NCI-H226 (cell line): ENCODE results near the gene FAAH.
A peak's percentile ranks its signal among the peaks of the same experiment; 100 is the strongest.

ENCODE experiments used
- DNase-seq: peaks from one replicate; pipeline ENCODE4 v3.0.0-alpha.2; 2015

Gene FAAH

GRCh38 chr1:46401154-46401913, 7.2 kb downstream of the FAAH start:
- peak; percentile 35 for DNase-seq

GRCh38 chr1:46401964-46402626, 8.0 kb downstream of the FAAH start:
- peak; percentile 97 for DNase-seq

- DNase-seq: no peak
Observed at GRCh38 chr1:46403916-46404315, 9.8 kb downstream of the FAAH start.

GRCh38 chr1:46404482-46405196, 10.5 kb downstream of the FAAH start:
- DNase-seq: no peak

GRCh38 chr1:46405197-46405555, 11.1 kb downstream of the FAAH start:
- no peak for DNase-seq

- DNase-seq: no peak
Observed at GRCh38 chr1:46405724-46406123, 11.6 kb downstream of the FAAH start.

- DNase-seq: no peak
Observed at GRCh38 chr1:46406881-46407608, 12.9 kb downstream of the FAAH start.

- DNase-seq: no peak
Observed at GRCh38 chr1:46407636-46408035, 13.5 kb downstream of the FAAH start.

- no peak for DNase-seq
Observed at GRCh38 chr1:46408356-46409062, 14.4 kb downstream of the FAAH start.

- no peak for DNase-seq
Observed at GRCh38 chr1:46409063-46409372, 14.9 kb downstream of the FAAH start.

- DNase-seq: no peak
Observed at GRCh38 chr1:46410156-46411009, 16.3 kb downstream of the FAAH start.

- no peak for DNase-seq
Observed at GRCh38 chr1:46411010-46411405, 16.9 kb downstream of the FAAH start.

- no peak for DNase-seq
Observed at GRCh38 chr1:46411601-46412341, 17.7 kb downstream of the FAAH start.

GRCh38 chr1:46412893-46413595, 18.9 kb downstream of the FAAH start:
- no peak for DNase-seq

- DNase-seq: no peak
Observed at GRCh38 chr1:46413596-46413985, 19.5 kb downstream of the FAAH start.

- no peak for DNase-seq
Observed at GRCh38 chr1:46415514-46415913, 21.4 kb downstream of the FAAH start.

GRCh38 chr1:46418976-46419375, 24.9 kb downstream of the FAAH start:
- DNase-seq: no peak

GRCh38 chr1:46420533-46420915, 26.4 kb downstream of the FAAH start:
- DNase-seq: no peak

GRCh38 chr1:46421739-46422138, 27.6 kb downstream of the FAAH start:
- no peak for DNase-seq

- DNase-seq: no peak
Observed at GRCh38 chr1:46422261-46422871, 28.2 kb downstream of the FAAH start.
